ENCODE measurements around the gene COL5A2. TPM values are rescaled to one million over a fixed set of nuclear protein-coding genes. Genes with fewer than 3 reads are reported as not detected.

COL5A2 gene
- total RNA-seq, 2 donors from 2014 or later = 8.2 to 17.6 TPM

DNA sequence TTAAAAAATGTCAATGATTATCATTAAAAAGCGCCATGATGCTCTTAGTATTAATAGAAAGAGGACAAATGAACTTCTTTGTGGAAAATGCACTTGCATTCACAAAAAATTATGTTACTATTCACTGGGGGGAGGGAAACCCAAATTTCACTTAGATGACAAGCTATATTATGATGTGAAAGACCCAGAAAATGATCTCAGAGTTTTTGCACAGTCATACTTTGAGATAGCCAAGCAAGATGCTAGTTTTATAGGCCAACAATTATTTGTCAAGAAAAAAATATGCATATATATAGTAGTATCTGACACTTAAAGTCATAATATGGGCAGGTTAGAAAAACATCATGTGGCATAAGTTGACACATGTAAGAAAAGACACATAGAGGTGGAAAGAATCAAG is 31.6 kb downstream of the COL5A2 start:
- Histone ChIP-seq H3K9me3 (no peaks in the 10 kb centered on the region), H3K36me3 (no peaks in the 10 kb centered on the region), H3K4me1 (replicated peaks) (no peaks in the 10 kb centered on the region), H3K27me3 (replicated peaks; ENCODE audit: insufficient read depth) (no peaks in the 10 kb centered on the region), H3K4me3 (no peak overlapping the region), H3K27ac (no peak overlapping the region)
- intact Hi-C loops (cut with DNase I) = no loop called here
- DNase-seq (ENCODE audit: low spot score) = no peak
- TF ChIP-seq POLR2AphosphoS5 (IDR thresholded peaks at IDR 0.05) (no peak), POLR2A (IDR thresholded peaks at IDR 0.05) (no peak)
- TF ChIP-seq, protein P1, sequence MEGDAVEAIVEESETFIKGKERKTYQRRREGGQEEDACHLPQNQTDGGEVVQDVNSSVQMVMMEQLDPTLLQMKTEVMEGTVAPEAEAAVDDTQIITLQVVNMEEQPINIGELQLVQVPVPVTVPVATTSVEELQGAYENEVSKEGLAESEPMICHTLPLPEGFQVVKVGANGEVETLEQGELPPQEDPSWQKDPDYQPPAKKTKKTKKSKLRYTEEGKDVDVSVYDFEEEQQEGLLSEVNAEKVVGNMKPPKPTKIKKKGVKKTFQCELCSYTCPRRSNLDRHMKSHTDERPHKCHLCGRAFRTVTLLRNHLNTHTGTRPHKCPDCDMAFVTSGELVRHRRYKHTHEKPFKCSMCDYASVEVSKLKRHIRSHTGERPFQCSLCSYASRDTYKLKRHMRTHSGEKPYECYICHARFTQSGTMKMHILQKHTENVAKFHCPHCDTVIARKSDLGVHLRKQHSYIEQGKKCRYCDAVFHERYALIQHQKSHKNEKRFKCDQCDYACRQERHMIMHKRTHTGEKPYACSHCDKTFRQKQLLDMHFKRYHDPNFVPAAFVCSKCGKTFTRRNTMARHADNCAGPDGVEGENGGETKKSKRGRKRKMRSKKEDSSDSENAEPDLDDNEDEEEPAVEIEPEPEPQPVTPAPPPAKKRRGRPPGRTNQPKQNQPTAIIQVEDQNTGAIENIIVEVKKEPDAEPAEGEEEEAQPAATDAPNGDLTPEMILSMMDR (IDR thresholded peaks at IDR 0.05) = no peak
- WGBS = 88% methylated on average over 1 of the region's 1 CpG

DNA sequence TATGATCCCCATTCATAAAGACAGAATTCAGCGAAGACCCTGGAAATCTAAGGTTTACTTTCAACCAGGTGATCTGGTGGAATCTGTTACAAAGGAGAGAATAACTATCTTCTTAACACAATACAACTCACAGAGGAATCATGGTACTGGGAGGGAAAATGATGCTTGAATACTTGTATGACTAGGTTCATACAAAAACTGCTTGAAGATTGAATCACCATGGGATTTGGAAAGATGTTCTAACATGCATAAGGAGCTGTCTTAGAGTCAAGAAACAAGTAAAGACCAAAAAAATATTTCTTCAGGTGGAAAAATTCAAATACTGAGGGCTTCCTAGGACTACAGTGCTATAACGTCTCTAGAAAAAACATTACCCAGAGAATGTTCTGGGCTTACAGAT is 32.2 kb downstream of the COL5A2 start:
- Histone ChIP-seq H3K27ac (no peak overlapping the region), H3K27me3 (replicated peaks; ENCODE audit: insufficient read depth) (no peaks in the 10 kb centered on the region), H3K9me3 (no peaks in the 10 kb centered on the region), H3K4me3 (no peak overlapping the region), H3K36me3 (no peaks in the 10 kb centered on the region), H3K4me1 (replicated peaks) (no peaks in the 10 kb centered on the region)
- TF ChIP-seq, protein P1 (IDR thresholded peaks at IDR 0.05) = no peak
- intact Hi-C loops (cut with DNase I) = no loop called here
- WGBS = 80% methylated on average over 2 of the region's 2 CpGs
- DNase-seq (ENCODE audit: low spot score) = no peak

DNA sequence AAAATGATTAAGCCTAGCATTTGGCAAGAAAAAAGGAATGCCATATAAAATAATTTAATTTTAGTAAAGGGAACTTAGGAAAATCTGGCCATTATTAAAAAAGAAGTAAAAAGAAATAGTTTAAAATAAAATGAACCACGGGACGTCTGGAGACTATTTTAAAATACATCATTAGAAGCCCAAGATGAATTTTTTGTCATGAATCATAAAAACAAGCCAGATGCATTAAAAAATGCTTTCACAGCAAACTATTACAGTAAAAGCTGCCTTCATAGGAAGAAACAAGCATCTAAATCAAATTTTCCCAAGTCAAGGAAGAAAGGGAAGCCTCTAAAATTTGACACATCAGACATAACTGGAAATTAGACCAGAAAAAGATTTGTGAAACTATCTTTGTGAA is 33.0 kb downstream of the COL5A2 start:
- Histone ChIP-seq H3K27ac (no peak overlapping the region), H3K36me3 (no peaks in the 10 kb centered on the region), H3K4me1 (replicated peaks) (no peaks in the 10 kb centered on the region), H3K27me3 (replicated peaks; ENCODE audit: insufficient read depth) (no peaks in the 10 kb centered on the region), H3K9me3 (no peaks in the 10 kb centered on the region), H3K4me3 (no peak overlapping the region)
- WGBS = 25% methylated on average over 2 of the region's 2 CpGs
- intact Hi-C loops (cut with DNase I) = no loop called here
- TF ChIP-seq, protein P1 (IDR thresholded peaks at IDR 0.05) = no peak
- DNase-seq (ENCODE audit: low spot score) = no peak

DNA sequence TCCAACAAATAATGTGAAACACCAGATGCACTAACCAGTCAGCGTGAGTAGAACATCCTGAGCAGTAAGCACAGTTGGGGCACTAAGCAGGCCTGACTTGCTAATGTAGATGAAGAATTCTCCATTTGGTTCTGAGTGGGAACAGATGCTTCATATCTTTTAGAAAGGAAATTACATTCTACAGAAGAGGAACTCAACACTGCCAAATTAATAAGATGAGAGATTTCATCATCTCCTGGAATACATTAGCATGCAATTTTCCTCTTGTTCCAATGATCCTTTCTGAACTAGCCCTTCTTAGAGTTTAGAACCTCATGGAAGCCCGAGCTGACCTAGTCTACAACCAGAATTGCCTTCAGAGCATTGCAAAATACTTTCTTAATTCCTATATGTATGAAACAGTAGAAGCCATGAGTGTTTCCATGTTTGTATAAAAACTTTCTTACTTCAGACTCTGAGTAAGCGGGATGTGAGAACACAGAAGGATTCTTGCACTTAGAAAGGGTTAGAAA is 34.8 kb downstream of the COL5A2 start:
- DNase-seq (ENCODE audit: low spot score) = no peak
- Histone ChIP-seq H3K4me1 (replicated peaks) (no peaks in the 10 kb centered on the region), H3K27me3 (replicated peaks; ENCODE audit: insufficient read depth) (no peaks in the 10 kb centered on the region), H3K9me3 (no peaks in the 10 kb centered on the region), H3K27ac (no peak overlapping the region), H3K36me3 (no peaks in the 10 kb centered on the region), H3K4me3 (no peak overlapping the region)
- WGBS = 84% methylated on average over 3 of the region's 3 CpGs
- TF ChIP-seq POLR2A (IDR thresholded peaks at IDR 0.05) = no peak
- intact Hi-C loops (cut with DNase I) = no loop called here

DNA sequence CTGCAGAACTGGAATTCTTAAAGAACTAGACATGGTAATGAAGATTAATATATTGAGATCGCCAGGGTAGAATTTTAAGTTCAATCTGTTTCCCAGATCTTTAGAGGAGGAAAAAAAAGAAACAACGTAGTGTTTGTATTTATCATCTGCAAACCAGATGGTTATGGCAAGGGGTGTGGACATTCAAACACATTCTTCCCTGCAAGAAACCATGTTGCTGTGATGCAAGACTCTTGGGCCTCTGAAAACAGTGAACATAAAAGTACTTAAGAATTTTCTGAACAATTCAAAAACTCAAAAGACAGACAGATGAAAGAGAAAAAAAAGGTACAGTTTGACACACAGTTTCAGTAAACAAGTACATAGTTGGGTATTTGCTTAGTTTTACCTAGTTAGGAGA is 35.6 kb downstream of the COL5A2 start:
- H3K27me3 ChIP-seq (replicated peaks; ENCODE audit: insufficient read depth) = no peaks in the 10 kb centered on the region
- H3K27ac ChIP-seq = no peak overlapping the region
- no peaks in the 10 kb centered on the region for H3K36me3 ChIP-seq
- H3K9me3 ChIP-seq = no peaks in the 10 kb centered on the region
- intact Hi-C loops (cut with DNase I) = no loop called here
- TF ChIP-seq POLR2A (IDR thresholded peaks at IDR 0.05) (no peak), POLR2AphosphoS5 (IDR thresholded peaks at IDR 0.05) (no peak)
- TF ChIP-seq, protein P1 (IDR thresholded peaks at IDR 0.05) = no peak
- H3K4me1 ChIP-seq (replicated peaks) = no peaks in the 10 kb centered on the region
- 74% methylated on average over 2 of the region's 2 CpGs for WGBS
- H3K4me3 ChIP-seq = no peak overlapping the region
- no peak for DNase-seq (ENCODE audit: low spot score)
